Measurements from ENCODE around the gene TINCR. TPM values are rescaled to one million over a fixed set of nuclear protein-coding genes. Genes with fewer than 3 reads are reported as not detected.

The TINCR gene
- total RNA-seq, 2 experiments from 2014 or later, result 0.29 to 0.34 TPM

- Mint-ChIP-seq H3K36me3 (no peaks in the 10 kb centered on the region), H3K27me3 (peaks cover 55% of the 10 kb centered on the region), H3K4me1 (no peaks in the 10 kb centered on the region), H3K4me3 (no peak overlapping the region), H3K27ac (no peak overlapping the region), H3K9me3 (peaks cover 7% of the 10 kb centered on the region)
- DNase-seq, result no peak
These were observed 45.6 kb downstream of the TINCR start for GRCh38 chr19:5522106-5522505.

DNA sequence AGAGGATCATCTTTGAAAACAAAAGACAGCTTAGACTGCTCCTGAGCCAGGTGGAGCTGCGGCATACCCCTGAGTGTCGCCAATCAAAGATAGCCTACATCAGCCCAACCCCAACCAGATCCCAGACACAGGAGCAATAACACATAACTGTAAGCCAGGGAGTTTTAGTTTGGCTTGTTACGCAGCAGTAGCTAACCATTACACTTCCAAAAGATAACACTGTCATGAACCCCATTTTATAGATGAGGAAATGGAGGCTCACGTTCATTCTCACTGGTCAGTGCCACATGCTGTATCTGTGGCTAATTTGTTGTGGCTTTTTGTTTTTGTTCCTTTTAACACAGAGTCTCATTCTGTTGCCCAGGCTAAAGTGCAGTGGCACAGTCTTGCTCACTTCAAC lies 47.3 kb downstream of the TINCR start:
- Mint-ChIP-seq H3K4me3 (no peak overlapping the region), H3K4me1 (no peaks in the 10 kb centered on the region), H3K27ac (no peak overlapping the region), H3K36me3 (peaks cover 5% of the 10 kb centered on the region), H3K27me3 (peaks cover 53% of the 10 kb centered on the region), H3K9me3 (peaks cover 20% of the 10 kb centered on the region)
- DNase-seq, result no peak

DNA sequence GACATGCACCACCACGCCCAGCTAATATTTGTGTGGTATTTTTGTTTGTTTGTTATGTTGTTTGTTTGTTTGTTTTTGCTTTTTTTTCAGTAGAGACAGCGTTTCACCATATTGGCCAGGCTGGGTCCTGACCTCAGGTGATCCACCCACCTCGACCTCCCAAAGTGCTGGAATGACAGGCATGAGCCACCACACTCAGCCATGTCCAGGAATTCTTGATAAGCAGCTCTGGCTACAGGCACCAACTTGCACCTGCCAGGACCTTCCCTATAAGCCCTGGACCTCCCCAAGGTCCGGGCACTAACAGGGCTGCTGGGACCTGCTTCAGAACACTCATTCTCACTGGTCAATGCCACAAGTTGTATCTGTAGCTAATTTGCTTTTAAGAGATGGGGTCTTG lies 48.7 kb downstream of the TINCR start:
- no peak overlapping the region for H3K27ac Mint-ChIP-seq
- no peaks in the 10 kb centered on the region for H3K4me1 Mint-ChIP-seq
- no peak for DNase-seq
- H3K27me3 Mint-ChIP-seq, result peaks cover 50% of the 10 kb centered on the region
- no peak overlapping the region for H3K4me3 Mint-ChIP-seq
- peaks cover 20% of the 10 kb centered on the region for H3K9me3 Mint-ChIP-seq
- peaks cover 5% of the 10 kb centered on the region for H3K36me3 Mint-ChIP-seq

DNA sequence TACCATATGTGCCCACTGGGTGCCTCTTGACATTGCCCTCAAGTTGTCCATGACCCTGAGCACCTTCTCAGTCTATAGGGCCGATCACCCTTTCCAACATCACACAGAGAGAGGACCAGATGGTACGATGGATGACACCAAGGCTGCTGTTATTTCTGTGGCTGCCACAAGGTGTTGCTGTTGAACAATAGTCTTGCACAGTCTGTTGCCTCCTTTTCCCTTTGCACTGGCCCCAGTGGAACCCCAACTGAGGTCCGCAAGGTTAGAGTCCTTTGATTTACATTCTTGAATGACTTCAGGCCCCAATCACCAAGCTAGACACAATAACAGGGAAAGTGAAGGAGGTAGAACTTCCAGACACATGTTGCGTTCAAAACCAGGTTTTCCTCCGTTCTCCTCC lies 52.0 kb downstream of the TINCR start:
- H3K4me1 Mint-ChIP-seq, result no peaks in the 10 kb centered on the region
- H3K36me3 Mint-ChIP-seq, result peaks cover 5% of the 10 kb centered on the region
- no peak overlapping the region for H3K4me3 Mint-ChIP-seq

DNA sequence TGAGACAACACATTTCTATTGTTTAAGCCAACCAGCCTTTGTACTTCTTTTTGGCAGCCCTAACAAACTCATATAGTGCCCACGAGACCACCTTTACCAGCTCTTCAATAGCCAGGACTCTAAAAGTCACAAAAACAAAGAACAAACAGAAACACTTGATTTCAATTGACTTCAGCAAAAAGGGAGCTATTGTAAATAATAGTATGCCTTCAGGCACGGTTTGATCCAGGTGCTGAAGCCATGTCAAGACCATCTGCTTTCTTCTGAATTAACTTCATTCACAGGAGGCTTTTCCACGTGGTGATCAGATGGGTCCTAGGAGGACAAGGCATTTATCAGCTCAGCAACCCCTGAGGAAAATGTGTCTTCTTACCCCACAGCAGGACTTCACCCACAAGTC lies 53.8 kb downstream of the TINCR start:
- H3K4me1 Mint-ChIP-seq, result no peaks in the 10 kb centered on the region
- peaks cover 31% of the 10 kb centered on the region for H3K27me3 Mint-ChIP-seq
- H3K27ac Mint-ChIP-seq, result no peak overlapping the region
- H3K9me3 Mint-ChIP-seq, result peaks cover 18% of the 10 kb centered on the region
- no peak overlapping the region for H3K4me3 Mint-ChIP-seq
- peaks cover 5% of the 10 kb centered on the region for H3K36me3 Mint-ChIP-seq
- no peak for DNase-seq

More for the DNA sequence above, 52.0 kb downstream of the TINCR start:
- no peak for DNase-seq
- Mint-ChIP-seq H3K27ac (no peak overlapping the region), H3K27me3 (peaks cover 36% of the 10 kb centered on the region), H3K9me3 (peaks cover 20% of the 10 kb centered on the region)

DNA sequence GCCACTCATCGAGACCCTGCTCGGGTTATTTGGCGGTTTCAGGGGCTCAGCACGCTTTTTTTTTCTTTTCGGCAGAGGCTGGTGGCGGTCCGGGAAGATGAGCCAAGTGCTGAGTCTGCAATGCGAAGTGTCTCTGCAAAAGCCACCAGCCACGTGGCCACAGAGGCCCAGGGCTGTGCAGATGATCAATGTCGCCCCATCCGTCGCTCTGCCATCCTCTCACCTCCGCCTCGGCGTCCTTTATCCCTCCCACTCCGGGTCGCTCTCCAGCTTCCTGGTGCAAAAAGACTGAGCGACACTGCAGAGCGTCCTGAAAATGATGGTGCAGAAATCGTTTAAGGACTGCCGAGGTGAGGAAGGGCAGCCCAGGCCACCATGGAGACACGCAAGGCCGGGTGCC lies 55.0 kb downstream of the TINCR start:
- peaks cover 27% of the 10 kb centered on the region for H3K27me3 Mint-ChIP-seq
- no peak overlapping the region for H3K27ac Mint-ChIP-seq
- H3K4me3 Mint-ChIP-seq, result no peak overlapping the region
- no peak for DNase-seq
- H3K4me1 Mint-ChIP-seq, result no peaks in the 10 kb centered on the region
- peaks cover 17% of the 10 kb centered on the region for H3K9me3 Mint-ChIP-seq
- H3K36me3 Mint-ChIP-seq, result peaks cover 5% of the 10 kb centered on the region

Other genes starting within 250 kb of the TINCR start
- 1 to 10 TPM; 3.5 to 4.1 TPM for gene PTPRS, start 227.1 kb downstream of the TINCR start, total RNA-seq
- gene ZNRF4, start 112.5 kb downstream of the TINCR start, total RNA-seq, result not detected
- gene SAFB2, start 54.8 kb upstream of the TINCR start, total RNA-seq, result 10 to 100 TPM; 79.5 to 84.1 TPM
- 100 to 1,000 TPM; 123 to 133 TPM for gene SAFB, start 55.1 kb upstream of the TINCR start, total RNA-seq
- gene MICOS13, start 112.6 kb upstream of the TINCR start, total RNA-seq, result 10 to 100 TPM; 44.6 to 53.5 TPM
- gene HSD11B1L, start 113.1 kb upstream of the TINCR start, total RNA-seq, result 1 to 10 TPM; 1.5 to 3.2 TPM
- gene RPL36, start 122.3 kb upstream of the TINCR start, total RNA-seq, result 1,000 to 10,000 TPM; 1,649 to 1,711 TPM
- gene LONP1, start 152.2 kb upstream of the TINCR start, total RNA-seq, result 100 to 1,000 TPM; 277 to 287 TPM
- gene CATSPERD, start 152.7 kb upstream of the TINCR start, total RNA-seq, result not detected
- 10 to 100 TPM; 14.1 to 14.3 TPM for gene PRR22, start 216.8 kb upstream of the TINCR start, total RNA-seq
- 100 to 1,000 TPM; 103 to 106 TPM for gene DUS3L, start 223.2 kb upstream of the TINCR start, total RNA-seq
- under 1 TPM; 0.21 to 0.38 TPM for gene NRTN, start 237.1 kb upstream of the TINCR start, total RNA-seq

Data from activated naive CD8-positive, alpha-beta T cell treated with anti-CD3 and anti-CD28 coated beads for 36 hours (primary cell).